ENCODE results near the gene PIBF1. TPM values are rescaled to one million over a fixed set of nuclear protein-coding genes. Genes with fewer than 3 reads are reported as not detected.
"Not testable (repeated sequence)": the region's sequence is repeated elsewhere in the genome, so short reads cannot be mapped to it uniquely, and the experiment has no call there.

The PIBF1 gene
- total and polyA plus RNA-seq, 10 of the 15 experiments (the other 5 are each of a cell fraction or from before 2014, with no cell fraction given) = 6.4 to 24.5 (median 11.1) TPM

DNA sequence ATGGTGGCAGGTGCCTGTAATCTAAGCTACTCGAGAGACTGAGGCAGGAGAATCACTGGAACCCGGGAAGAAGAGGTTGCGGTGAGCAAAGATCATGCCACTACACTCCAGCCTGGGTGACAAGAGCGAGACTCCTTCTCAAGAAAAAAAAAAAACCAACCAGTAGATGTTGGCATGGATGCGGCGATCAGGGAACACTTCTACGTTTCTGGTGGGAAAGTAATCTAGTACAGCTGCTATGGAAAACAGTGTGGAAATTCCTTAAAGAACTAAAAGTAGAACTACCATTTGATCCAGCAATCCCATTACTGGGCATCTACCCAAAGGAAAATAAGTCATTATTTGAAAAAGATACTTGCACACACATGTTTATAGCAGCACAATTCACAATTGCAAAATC is 119.6 kb downstream of the PIBF1 start:
- FAIRE-seq; ATAC-seq; H2AFZ ChIP-seq (ENCODE audit: control insufficient read depth, low read depth, low read length); H4K20me1 ChIP-seq (ENCODE audit: control insufficient read depth, insufficient read depth); H3K36me3 ChIP-seq (ENCODE audit: control insufficient read depth in 2 of 2, insufficient read depth in 2 of 2, low read length in 1 of 2); H3K9me3 ChIP-seq (replicated peaks; ENCODE audit: control insufficient read depth, insufficient read depth, low read length); H3K27ac ChIP-seq (ENCODE audit: control insufficient read depth, insufficient read depth); CTCF ChIA-PET; H3K4me3 ChIP-seq; RAD21 ChIA-PET (ENCODE audit: unreplicated experiment); in situ Hi-C loops (cut with MboI); H3K79me2 ChIP-seq (ENCODE audit: control insufficient read depth, insufficient read depth, low read length); H3K27me3 ChIP-seq (replicated peaks in 1 of 2; ENCODE audit: control insufficient read depth in 2 of 2, insufficient read depth in 2 of 2, low read length in 1 of 2); intact Hi-C loops (cut with micrococcal nuclease; ENCODE audit: unreplicated experiment); DNase-seq (ENCODE audit: low read depth, low spot score); H3K4me1 ChIP-seq (ENCODE audit: control insufficient read depth, insufficient read depth, low read length); H3K9ac ChIP-seq (ENCODE audit: control insufficient read depth, insufficient read depth, low read length); SMC1A ChIA-PET (ENCODE audit: uncharacterized antibody, unreplicated experiment); H3K4me2 ChIP-seq (ENCODE audit: control insufficient read depth, insufficient read depth); BruUV-seq (replicated peaks): not testable (repeated sequence)
- POLR2A ChIA-PET = interaction anchor here (0.6 kb wide), 1 partner anchor 148 kb away, joined by 3 read pairs; no protein-coding TSS in a partner anchor
- WGBS (ENCODE audit: insufficient coverage, insufficient replicate concordance, low lambda C conversion rate, missing lambda C conversion rate) = 94% methylated on average over 7 of the region's 7 CpGs

DNA sequence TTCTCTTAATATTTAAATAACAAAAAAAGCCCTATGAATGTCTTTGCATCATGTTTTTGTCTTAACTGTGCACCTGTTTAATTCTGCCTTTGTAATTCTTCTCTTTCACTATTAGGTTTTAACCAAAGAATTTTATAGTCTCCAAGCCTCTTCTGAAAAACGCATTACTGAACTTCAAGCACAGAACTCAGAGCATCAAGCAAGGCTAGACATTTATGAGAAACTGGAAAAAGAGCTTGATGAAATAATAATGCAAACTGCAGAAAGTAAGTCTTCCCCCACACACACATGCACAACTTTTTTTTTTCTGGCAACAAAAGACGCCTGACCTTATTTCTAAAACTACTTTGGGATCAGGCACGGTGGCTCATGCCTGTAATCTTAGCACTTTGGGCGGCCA is 126.5 kb downstream of the PIBF1 start:
- H3K9ac ChIP-seq (ENCODE audit: control insufficient read depth, insufficient read depth, low read length) = no peak overlapping the region
- H3K27ac ChIP-seq (ENCODE audit: control insufficient read depth, insufficient read depth) = no peak overlapping the region
- no peaks in the 10 kb centered on the region for H3K27me3 ChIP-seq (replicated peaks in 1 of 2; ENCODE audit: control insufficient read depth in 2 of 2, insufficient read depth in 2 of 2, low read length in 1 of 2)
- RAD21 ChIA-PET (ENCODE audit: unreplicated experiment) = no interaction called here
- H3K9me3 ChIP-seq (replicated peaks; ENCODE audit: control insufficient read depth, insufficient read depth, low read length) = no peaks in the 10 kb centered on the region
- H2AFZ ChIP-seq (ENCODE audit: control insufficient read depth, low read depth, low read length) = no peak overlapping the region
- BruUV-seq (replicated peaks) = no TSS peak
- SMC1A ChIA-PET (ENCODE audit: uncharacterized antibody, unreplicated experiment) = interaction anchor here (0.6 to 2.1 kb wide), 3 partner anchors 12 to 142 kb away, joined by 3 to 6 read pairs (median 4); no protein-coding TSS in a partner anchor
- 100% methylated on average over 4 of the region's 4 CpGs for WGBS (ENCODE audit: insufficient coverage, insufficient replicate concordance, low lambda C conversion rate, missing lambda C conversion rate)
- no peak for TF ChIP-seq SMAD5 (IDR thresholded peaks at IDR 0.05; ENCODE audit: low read depth)
- no peak for TF ChIP-seq TARDBP (IDR thresholded peaks at IDR 0.05; ENCODE audit: borderline replicate concordance)
- no peak for TF ChIP-seq BCL11A (IDR thresholded peaks at IDR 0.05; ENCODE audit: low read depth, low read length)
- no peak for TF ChIP-seq POU2F2 (IDR thresholded peaks at IDR 0.05; ENCODE audit: borderline replicate concordance, low read depth, low read length)
- no peak for TF ChIP-seq CHD4 (IDR thresholded peaks at IDR 0.05)
- TF ChIP-seq, protein P1, sequence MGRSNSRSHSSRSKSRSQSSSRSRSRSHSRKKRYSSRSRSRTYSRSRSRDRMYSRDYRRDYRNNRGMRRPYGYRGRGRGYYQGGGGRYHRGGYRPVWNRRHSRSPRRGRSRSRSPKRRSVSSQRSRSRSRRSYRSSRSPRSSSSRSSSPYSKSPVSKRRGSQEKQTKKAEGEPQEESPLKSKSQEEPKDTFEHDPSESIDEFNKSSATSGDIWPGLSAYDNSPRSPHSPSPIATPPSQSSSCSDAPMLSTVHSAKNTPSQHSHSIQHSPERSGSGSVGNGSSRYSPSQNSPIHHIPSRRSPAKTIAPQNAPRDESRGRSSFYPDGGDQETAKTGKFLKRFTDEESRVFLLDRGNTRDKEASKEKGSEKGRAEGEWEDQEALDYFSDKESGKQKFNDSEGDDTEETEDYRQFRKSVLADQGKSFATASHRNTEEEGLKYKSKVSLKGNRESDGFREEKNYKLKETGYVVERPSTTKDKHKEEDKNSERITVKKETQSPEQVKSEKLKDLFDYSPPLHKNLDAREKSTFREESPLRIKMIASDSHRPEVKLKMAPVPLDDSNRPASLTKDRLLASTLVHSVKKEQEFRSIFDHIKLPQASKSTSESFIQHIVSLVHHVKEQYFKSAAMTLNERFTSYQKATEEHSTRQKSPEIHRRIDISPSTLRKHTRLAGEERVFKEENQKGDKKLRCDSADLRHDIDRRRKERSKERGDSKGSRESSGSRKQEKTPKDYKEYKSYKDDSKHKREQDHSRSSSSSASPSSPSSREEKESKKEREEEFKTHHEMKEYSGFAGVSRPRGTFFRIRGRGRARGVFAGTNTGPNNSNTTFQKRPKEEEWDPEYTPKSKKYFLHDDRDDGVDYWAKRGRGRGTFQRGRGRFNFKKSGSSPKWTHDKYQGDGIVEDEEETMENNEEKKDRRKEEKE (IDR thresholded peaks at IDR 0.05) = no peak
- no peak for TF ChIP-seq MXI1 (IDR thresholded peaks at IDR 0.05; ENCODE audit: low read depth, low read length)
- TF ChIP-seq, protein P2, sequence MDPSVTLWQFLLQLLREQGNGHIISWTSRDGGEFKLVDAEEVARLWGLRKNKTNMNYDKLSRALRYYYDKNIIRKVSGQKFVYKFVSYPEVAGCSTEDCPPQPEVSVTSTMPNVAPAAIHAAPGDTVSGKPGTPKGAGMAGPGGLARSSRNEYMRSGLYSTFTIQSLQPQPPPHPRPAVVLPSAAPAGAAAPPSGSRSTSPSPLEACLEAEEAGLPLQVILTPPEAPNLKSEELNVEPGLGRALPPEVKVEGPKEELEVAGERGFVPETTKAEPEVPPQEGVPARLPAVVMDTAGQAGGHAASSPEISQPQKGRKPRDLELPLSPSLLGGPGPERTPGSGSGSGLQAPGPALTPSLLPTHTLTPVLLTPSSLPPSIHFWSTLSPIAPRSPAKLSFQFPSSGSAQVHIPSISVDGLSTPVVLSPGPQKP (IDR thresholded peaks at IDR 0.05; ENCODE audit: low read depth, low read length) = no peak
- no peak for TF ChIP-seq SMAD1 (IDR thresholded peaks at IDR 0.05; ENCODE audit: low read depth, partially characterized antibody)
- no peak for TF ChIP-seq MEF2B (IDR thresholded peaks at IDR 0.05; ENCODE audit: partially characterized antibody, poor library complexity, severe bottlenecking)
- no peak for TF ChIP-seq EP300 (IDR thresholded peaks at IDR 0.05; ENCODE audit: borderline replicate concordance in 1 of 2, control insufficient read depth in 1 of 2, low read depth in 2 of 2, low read length in 2 of 2)
- no peak for TF ChIP-seq POLR2A (IDR thresholded peaks at IDR 0.05; ENCODE audit: low read depth, low read length)
- TF ChIP-seq TCF3 (IDR thresholded peaks at IDR 0.05; ENCODE audit: borderline replicate concordance, insufficient read depth, low read depth, low read length) = no peak
- TF ChIP-seq SRF (IDR thresholded peaks at IDR 0.05; ENCODE audit: low read depth in 2 of 2, low read length in 2 of 2) = no peak
- TF ChIP-seq NR2F1 (conservative IDR thresholded peaks at IDR 0.05) = no peak
- no peak for TF ChIP-seq JUND (IDR thresholded peaks at IDR 0.05; ENCODE audit: low read depth, low read length)
- H3K4me1 ChIP-seq (ENCODE audit: control insufficient read depth, insufficient read depth, low read length) = no peaks in the 10 kb centered on the region
- H4K20me1 ChIP-seq (ENCODE audit: control insufficient read depth, insufficient read depth) = no peaks in the 10 kb centered on the region
- no peak overlapping the region for H3K4me3 ChIP-seq
- DNase-seq (ENCODE audit: low read depth, low spot score) (no peak), ATAC-seq (no peak), FAIRE-seq (no peak)
- H3K4me2 ChIP-seq (ENCODE audit: control insufficient read depth, insufficient read depth) = no peak overlapping the region
- POLR2A ChIA-PET = no interaction called here
- H3K36me3 ChIP-seq (ENCODE audit: control insufficient read depth in 2 of 2, insufficient read depth in 2 of 2, low read length in 1 of 2) = peaks cover 1 to 4% of the 10 kb centered on the region in 2 experiments; a peak in 2 of 4 replicates
- CTCF ChIA-PET = no interaction called here
- intact Hi-C loops (cut with micrococcal nuclease; ENCODE audit: unreplicated experiment) (no loop called here), in situ Hi-C loops (cut with MboI) (no loop called here)
- no peaks in the 10 kb centered on the region for H3K79me2 ChIP-seq (ENCODE audit: control insufficient read depth, insufficient read depth, low read length)

All from GM12878 (cell line).